Measurements from ENCODE around the gene PERCC1.

- TF ChIP-seq CTCF (IDR thresholded peaks at IDR 0.05) = no peak
- TF ChIP-seq POLR2A (IDR thresholded peaks at IDR 0.05) = no peak
These were observed 1.7 kb downstream of the PERCC1 start for GRCh38 chr16:1432388-1433262.
